ENCODE measurements around the gene STK32B.
A peak's percentile ranks its signal among the peaks of the same experiment; 100 is the strongest.

Gene STK32B

DNA sequence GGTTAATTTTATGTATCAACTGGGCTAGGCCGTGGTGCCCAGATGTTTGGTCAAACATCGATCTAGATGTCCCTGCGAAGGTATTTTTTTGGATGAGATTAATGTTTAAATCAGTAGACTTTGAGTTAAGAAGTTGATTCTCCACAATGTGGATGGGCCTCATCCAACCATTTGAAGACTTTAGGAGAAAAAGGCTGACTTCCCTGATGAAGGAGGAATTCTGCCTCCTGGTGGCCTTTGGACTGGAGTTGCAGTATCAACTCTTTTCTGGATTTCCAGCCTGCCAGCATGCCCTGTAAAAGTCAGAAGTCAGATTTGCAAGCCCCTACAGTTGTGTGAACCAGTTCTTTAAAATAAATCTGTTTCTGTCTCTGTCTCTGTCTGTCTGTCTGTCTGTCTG lies 91.4 kb downstream of the STK32B start:
- Histone ChIP-seq H3K27ac (no peak overlapping the region), H3K9me3 (ENCODE audit: severe bottlenecking) (no peaks in the 10 kb centered on the region), H3K27me3 (ENCODE audit: insufficient read depth, low read depth, severe bottlenecking) (no peaks in the 10 kb centered on the region), H3K4me3 (ENCODE audit: low read depth, low read length) (no peak overlapping the region), H3K36me3 (no peaks in the 10 kb centered on the region)
- peak; percentile 45 for DNase-seq
- TF ChIP-seq, protein P1, sequence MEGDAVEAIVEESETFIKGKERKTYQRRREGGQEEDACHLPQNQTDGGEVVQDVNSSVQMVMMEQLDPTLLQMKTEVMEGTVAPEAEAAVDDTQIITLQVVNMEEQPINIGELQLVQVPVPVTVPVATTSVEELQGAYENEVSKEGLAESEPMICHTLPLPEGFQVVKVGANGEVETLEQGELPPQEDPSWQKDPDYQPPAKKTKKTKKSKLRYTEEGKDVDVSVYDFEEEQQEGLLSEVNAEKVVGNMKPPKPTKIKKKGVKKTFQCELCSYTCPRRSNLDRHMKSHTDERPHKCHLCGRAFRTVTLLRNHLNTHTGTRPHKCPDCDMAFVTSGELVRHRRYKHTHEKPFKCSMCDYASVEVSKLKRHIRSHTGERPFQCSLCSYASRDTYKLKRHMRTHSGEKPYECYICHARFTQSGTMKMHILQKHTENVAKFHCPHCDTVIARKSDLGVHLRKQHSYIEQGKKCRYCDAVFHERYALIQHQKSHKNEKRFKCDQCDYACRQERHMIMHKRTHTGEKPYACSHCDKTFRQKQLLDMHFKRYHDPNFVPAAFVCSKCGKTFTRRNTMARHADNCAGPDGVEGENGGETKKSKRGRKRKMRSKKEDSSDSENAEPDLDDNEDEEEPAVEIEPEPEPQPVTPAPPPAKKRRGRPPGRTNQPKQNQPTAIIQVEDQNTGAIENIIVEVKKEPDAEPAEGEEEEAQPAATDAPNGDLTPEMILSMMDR (IDR thresholded peaks at IDR 0.05; ENCODE audit: low read depth, low read length), result peak; percentile 70

DNA sequence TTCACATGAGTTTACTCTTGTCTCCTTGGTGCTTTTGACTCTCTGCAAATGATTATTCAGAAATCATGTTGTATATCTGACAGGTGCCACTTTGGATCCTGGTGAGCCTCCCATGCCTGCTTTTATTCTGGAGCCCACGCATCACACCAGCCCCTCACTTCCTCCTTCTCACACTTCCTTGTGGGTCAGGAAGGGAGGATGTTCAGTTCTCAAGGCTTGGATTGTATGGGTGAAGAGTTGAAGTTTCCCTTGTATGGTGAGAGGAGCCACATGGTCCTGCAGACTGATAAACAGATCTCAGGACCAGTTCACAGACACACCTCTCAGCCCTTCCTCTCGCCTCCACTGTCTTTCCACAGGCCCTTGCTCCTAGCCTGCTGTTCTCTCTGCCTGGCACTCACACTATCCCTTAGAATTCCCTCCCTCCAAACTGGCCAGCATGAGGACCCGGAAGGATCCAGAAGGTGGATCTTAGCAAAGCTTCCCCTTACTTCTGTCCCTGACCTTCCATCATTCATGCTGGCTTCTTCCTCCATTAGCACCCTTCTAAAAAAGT lies 92.1 kb downstream of the STK32B start:
- Histone ChIP-seq H3K9me3 (ENCODE audit: severe bottlenecking) (no peaks in the 10 kb centered on the region), H3K4me3 (ENCODE audit: low read depth, low read length) (no peak overlapping the region), H3K27me3 (ENCODE audit: insufficient read depth, low read depth, severe bottlenecking) (no peaks in the 10 kb centered on the region), H3K27ac (no peak overlapping the region), H3K36me3 (no peaks in the 10 kb centered on the region)
- DNase-seq, result no peak
- TF ChIP-seq, protein P1 (IDR thresholded peaks at IDR 0.05; ENCODE audit: low read depth, low read length), result no peak

DNA sequence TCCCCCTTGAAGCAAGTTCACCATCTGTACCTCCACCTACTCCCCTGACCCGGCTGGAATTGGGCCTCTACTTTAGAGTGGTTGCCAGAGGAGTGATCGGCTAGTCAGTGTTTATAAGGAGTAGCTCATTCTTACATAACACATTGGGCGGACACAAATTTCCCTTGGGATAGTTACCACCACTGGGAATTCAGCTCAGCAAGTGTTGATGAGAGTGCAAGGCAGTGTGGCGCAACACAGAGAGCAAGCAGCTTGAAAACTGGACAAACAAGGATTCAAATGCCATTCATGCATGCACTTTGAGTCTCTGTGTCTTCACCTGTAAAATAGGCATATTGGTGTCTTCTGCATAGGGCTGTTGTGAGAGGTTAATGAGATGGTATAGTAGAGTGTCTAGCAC lies 92.7 kb downstream of the STK32B start:
- Histone ChIP-seq H3K27me3 (ENCODE audit: insufficient read depth, low read depth, severe bottlenecking) (no peaks in the 10 kb centered on the region), H3K27ac (no peak overlapping the region), H3K9me3 (ENCODE audit: severe bottlenecking) (no peaks in the 10 kb centered on the region), H3K36me3 (no peaks in the 10 kb centered on the region), H3K4me3 (ENCODE audit: low read depth, low read length) (no peak overlapping the region)
- no peak for DNase-seq
- TF ChIP-seq, protein P1 (IDR thresholded peaks at IDR 0.05; ENCODE audit: low read depth, low read length), result no peak

DNA sequence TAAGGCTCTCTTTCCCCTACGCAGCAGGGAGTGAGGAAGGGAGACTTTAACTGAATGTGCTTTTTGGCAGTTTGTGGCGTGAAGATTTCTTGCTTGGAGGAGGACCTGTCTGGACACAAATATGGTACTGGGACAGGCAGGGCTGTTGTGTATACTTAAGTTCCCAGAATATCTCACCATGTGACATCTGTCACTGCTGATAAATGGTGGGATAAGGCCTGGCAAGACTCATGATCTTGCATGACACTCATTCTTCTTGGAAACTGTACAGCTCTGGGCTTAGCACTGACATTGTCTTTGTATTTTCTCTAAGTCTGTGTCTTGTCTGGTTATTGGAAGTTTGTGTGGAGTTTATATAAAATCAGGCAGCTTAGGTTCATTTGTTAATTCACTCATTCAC lies 93.1 kb downstream of the STK32B start:
- Histone ChIP-seq H3K27me3 (ENCODE audit: insufficient read depth, low read depth, severe bottlenecking) (no peaks in the 10 kb centered on the region), H3K36me3 (no peaks in the 10 kb centered on the region), H3K9me3 (ENCODE audit: severe bottlenecking) (no peaks in the 10 kb centered on the region), H3K27ac (no peak overlapping the region), H3K4me3 (ENCODE audit: low read depth, low read length) (no peak overlapping the region)
- no peak for DNase-seq
- TF ChIP-seq, protein P1 (IDR thresholded peaks at IDR 0.05; ENCODE audit: low read depth, low read length), result no peak

DNA sequence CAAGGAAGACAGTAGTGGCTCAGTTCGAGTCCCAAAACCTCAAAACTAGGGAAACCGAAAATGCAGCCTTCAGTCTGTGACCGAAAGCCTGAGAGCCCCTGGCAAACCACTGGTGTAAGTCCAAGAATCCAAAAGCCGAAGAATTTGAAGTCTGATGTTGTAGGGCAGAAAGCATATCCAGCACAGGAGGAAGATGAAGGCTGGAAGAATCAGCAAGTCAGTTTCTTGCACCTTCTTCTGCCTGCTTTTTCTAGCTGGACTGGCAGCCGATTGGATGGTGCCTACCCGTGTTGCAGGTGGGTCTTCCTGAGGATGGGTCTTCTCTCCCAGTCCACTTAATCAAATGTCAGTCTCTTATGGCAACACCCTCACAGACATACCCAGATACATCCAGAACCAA lies 95.0 kb downstream of the STK32B start:
- no peak overlapping the region for H3K27ac ChIP-seq
- H3K27me3 ChIP-seq (ENCODE audit: insufficient read depth, low read depth, severe bottlenecking), result no peaks in the 10 kb centered on the region
- H3K4me3 ChIP-seq (ENCODE audit: low read depth, low read length), result no peak overlapping the region
- TF ChIP-seq, protein P1 (IDR thresholded peaks at IDR 0.05; ENCODE audit: low read depth, low read length), result no peak
- H3K9me3 ChIP-seq (ENCODE audit: severe bottlenecking), result no peaks in the 10 kb centered on the region
- H3K36me3 ChIP-seq, result no peaks in the 10 kb centered on the region
- DNase-seq, result no peak

DNA sequence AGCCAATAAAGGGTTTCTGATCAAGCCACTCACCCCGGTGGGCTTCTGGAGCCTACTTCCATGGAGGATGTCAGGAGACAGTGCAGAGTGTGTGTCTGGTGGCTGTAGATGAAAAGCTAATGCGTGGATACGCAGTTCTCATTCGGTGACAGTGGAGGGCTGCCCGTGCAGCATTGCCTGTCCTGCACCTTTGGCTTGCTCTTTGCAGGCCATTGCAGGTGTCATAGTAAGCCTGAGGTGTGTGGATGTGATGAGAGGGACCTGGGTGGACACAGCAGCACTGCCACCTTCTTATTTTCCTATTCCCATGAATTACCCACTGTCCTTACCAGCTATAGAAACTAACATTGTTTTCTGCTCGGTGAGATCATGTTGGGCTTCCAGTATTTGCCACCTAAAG lies 101.2 kb downstream of the STK32B start:
- no peaks in the 10 kb centered on the region for H3K36me3 ChIP-seq
- no peak overlapping the region for H3K27ac ChIP-seq
- no peak for DNase-seq
- H3K9me3 ChIP-seq (ENCODE audit: severe bottlenecking), result no peaks in the 10 kb centered on the region
- H3K27me3 ChIP-seq (ENCODE audit: insufficient read depth, low read depth, severe bottlenecking), result no peaks in the 10 kb centered on the region
- H3K4me3 ChIP-seq (ENCODE audit: low read depth, low read length), result no peak overlapping the region
- TF ChIP-seq, protein P1 (IDR thresholded peaks at IDR 0.05; ENCODE audit: low read depth, low read length), result no peak
